ENCODE measurements around the gene DNAJC11. TPM values are rescaled to one million over a fixed set of nuclear protein-coding genes. Genes with fewer than 3 reads are reported as not detected.

The DNAJC11 gene
- total RNA-seq, 6 experiments from 2014 or later: 66.6 to 79.5 (median 73.0) TPM

DNA sequence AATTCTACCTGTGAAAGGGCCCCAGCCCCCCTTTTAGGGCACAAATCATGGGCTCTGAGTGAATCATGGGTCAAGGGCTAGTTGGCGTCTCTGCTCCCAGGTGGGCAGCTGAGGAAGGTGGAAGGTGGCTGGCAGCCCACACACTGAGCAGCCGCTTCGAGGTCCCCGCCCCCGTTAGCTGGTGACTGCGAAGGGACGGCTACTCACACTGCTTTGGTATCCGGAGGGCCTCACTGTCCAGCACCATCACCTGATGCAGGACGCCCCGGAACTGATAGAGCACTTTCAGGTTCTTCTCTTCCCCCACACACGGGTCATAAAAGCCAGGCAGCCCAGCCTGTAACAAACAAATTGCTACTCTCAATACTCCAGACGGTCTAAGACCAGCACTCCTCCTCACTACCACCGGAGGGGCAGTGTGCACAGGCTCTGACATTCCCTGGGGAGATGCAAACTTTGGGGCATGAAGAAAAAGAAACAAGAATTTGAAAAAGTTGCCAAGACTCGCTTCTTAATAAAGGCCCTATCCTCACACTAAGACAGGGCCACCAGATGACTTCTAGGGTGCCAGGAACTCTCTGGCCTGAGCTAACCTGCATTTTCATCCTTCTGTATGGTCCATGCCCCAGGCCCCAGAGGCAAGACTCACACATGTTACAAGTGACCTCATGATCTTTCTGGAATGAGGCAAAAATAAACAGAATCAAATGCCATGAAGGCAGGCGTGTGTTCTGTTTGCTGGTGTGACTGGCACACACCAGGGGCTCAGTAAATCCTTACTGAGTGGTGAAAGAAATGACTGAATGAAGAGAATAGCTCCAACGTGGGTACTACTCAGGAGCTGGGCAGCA lies 65.5 kb downstream of the DNAJC11 start:
- H3K9me3 Mint-ChIP-seq: no peaks in the 10 kb centered on the region
- H3K4me3 Mint-ChIP-seq: no peak overlapping the region
- no peaks in the 10 kb centered on the region; the same call in none of the 2 replicates for H3K27me3 Mint-ChIP-seq (ENCODE audit: insufficient read depth)
- peak overlapping the region; percentile 63 for H3K27ac Mint-ChIP-seq
- H3K4me1 Mint-ChIP-seq (ENCODE audit: low read depth): peaks cover 16% of the 10 kb centered on the region
- DNase-seq: no peak
- peaks cover 6% of the 10 kb centered on the region; the same call in 1 of the 2 replicates for H3K36me3 Mint-ChIP-seq (ENCODE audit: low read depth)
- TF ChIP-seq, protein P1, sequence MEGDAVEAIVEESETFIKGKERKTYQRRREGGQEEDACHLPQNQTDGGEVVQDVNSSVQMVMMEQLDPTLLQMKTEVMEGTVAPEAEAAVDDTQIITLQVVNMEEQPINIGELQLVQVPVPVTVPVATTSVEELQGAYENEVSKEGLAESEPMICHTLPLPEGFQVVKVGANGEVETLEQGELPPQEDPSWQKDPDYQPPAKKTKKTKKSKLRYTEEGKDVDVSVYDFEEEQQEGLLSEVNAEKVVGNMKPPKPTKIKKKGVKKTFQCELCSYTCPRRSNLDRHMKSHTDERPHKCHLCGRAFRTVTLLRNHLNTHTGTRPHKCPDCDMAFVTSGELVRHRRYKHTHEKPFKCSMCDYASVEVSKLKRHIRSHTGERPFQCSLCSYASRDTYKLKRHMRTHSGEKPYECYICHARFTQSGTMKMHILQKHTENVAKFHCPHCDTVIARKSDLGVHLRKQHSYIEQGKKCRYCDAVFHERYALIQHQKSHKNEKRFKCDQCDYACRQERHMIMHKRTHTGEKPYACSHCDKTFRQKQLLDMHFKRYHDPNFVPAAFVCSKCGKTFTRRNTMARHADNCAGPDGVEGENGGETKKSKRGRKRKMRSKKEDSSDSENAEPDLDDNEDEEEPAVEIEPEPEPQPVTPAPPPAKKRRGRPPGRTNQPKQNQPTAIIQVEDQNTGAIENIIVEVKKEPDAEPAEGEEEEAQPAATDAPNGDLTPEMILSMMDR (IDR thresholded peaks at IDR 0.05): no peak; the same call in 1 of the 2 replicates

DNA sequence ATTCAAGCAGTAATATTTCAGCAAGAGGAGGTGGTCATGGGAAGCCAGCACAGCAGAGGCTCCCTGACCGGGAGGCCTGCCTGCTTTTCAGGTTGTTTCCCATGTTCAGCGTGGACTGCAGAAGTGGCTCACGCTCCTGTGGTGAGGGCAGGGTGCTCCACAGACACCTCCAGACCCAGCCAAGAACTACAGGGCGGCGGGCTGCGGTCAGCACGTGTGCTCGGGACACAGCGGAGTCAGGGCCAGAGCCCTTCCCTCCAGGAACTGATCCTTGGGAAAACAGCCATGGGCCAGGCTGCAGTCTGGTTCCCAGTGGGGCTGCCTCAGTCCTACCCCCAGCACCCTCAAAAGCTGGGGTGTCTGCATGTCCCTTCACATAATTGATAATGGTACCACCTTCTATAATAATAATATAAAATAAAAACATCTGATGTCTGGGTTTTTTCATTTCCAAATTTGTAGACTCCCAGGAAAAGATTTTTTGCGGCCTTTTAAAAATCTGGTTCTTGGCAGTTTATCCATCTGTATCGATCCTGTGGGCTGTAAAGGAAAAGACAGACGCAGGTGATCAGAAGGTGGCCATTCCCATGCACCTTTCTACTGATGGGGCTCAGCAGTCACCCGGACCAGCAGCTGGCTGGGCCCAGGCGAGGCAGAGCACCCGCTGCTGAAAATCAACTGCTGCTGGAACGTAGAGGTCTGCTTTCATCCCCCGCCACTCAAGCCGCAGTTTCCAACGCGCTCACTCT lies 66.3 kb downstream of the DNAJC11 start:
- DNase-seq: no peak
- TF ChIP-seq, protein P1 (IDR thresholded peaks at IDR 0.05): no peak
- no peak overlapping the region for H3K27ac Mint-ChIP-seq
- H3K4me1 Mint-ChIP-seq (ENCODE audit: low read depth): peaks cover 16% of the 10 kb centered on the region
- peaks cover 6% of the 10 kb centered on the region; the same call in 1 of the 2 replicates for H3K36me3 Mint-ChIP-seq (ENCODE audit: low read depth)
- H3K9me3 Mint-ChIP-seq: no peaks in the 10 kb centered on the region
- no peak overlapping the region for H3K4me3 Mint-ChIP-seq
- H3K27me3 Mint-ChIP-seq (ENCODE audit: insufficient read depth): no peaks in the 10 kb centered on the region; the same call in none of the 2 replicates

DNA sequence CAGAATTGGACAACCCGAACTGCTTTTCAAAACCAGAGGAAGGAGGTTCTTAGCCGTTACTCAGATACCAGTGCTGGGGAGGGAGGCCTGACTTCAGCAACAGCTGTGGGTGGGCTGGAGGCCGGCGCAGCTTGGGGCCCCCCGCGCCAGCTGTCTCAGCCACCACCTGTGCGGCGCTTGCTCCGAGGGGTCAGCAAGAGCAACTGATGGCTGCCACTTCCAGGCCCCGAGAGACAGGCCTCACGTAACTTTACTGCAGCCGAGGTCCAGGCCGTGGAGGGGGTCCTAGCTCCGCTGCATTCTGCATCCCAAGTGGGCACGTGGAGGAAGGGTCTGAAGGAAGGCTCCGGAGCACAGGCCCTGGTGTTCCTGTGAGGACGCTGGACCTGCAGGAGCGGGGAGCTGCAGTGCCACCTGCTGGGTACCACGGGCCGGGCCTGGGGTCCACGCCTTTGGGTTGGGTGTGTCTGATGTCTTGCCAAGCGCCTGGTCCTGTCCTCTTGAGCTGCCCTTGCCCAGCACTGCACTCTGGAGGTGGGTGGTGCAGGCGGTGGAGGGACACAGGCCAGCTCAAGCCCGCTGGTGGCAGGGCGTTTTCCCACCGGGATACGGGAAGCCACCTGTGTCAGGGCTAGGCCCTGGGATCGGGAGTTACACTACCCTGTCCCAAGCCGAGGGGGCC lies 67.1 kb downstream of the DNAJC11 start:
- H3K9me3 Mint-ChIP-seq: no peaks in the 10 kb centered on the region
- TF ChIP-seq, protein P1 (IDR thresholded peaks at IDR 0.05): peak; percentile 66
- H3K4me1 Mint-ChIP-seq (ENCODE audit: low read depth): peaks cover 16% of the 10 kb centered on the region
- H3K27me3 Mint-ChIP-seq (ENCODE audit: insufficient read depth): no peaks in the 10 kb centered on the region; the same call in none of the 2 replicates
- no peak overlapping the region for H3K27ac Mint-ChIP-seq
- H3K36me3 Mint-ChIP-seq (ENCODE audit: low read depth): peaks cover 2% of the 10 kb centered on the region; the same call in 1 of the 2 replicates
- no peak for DNase-seq
- no peak overlapping the region for H3K4me3 Mint-ChIP-seq

DNA sequence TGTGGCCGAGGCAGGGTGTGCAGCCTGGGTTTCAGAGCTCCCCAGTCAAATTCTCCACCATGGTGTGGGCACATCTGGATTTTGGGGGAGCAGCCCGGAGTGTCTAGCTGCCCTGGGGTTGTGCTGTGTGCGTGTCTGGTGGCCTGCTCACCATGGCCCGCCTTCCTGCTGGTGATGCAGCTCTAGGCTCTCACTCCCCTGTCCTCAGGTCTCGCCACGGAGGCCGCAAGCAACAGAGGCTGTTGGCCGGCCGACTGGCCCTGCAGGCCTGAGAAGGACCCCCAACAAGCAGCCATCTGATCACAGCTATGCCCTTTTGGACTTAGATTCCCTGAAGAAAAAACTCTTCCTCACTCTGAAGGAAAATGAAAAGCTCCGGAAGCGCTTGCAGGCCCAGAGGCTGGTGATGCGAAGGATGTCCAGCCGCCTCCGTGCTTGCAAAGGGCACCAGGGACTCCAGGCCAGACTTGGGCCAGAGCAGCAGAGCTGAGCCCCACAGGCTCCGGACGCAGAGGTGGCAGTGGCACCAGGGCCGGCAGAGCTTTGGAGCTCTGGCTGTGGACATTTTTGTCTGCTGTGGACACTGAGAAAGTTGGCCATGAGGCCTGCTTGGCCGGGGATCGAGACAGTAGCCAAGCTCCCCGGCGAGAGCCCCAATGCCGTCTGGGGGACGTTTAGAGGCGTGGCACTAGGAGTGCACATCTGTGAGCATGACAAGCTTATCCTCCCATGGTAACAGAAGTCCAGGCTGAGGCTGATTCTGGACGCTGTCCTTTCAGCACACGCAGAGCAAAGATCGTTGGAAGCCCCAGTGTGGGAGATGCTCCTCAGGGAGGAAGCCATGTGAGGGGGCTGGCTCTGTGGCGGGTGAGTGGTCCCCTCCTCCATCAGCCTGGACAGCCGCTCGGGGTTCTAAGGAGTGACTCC lies 68.8 kb downstream of the DNAJC11 start:
- Mint-ChIP-seq H3K36me3 (ENCODE audit: low read depth) (peaks cover 2% of the 10 kb centered on the region), H3K9me3 (no peaks in the 10 kb centered on the region), H3K27me3 (ENCODE audit: insufficient read depth) (no peaks in the 10 kb centered on the region; the same call in none of the 2 replicates), H3K27ac (no peak overlapping the region; the same call in 1 of the 2 replicates), H3K4me3 (no peak overlapping the region), H3K4me1 (ENCODE audit: low read depth) (peaks cover 17% of the 10 kb centered on the region)
- DNase-seq: no peak
- TF ChIP-seq, protein P1 (IDR thresholded peaks at IDR 0.05): no peak

Measured in HFFc6 (cell line).